ENCODE results near the gene ZFYVE16. TPM values are rescaled to one million over a fixed set of nuclear protein-coding genes. Genes with fewer than 3 reads are reported as not detected.

The ZFYVE16 gene
- total RNA-seq, 4 donors from 2014 or later = 13.3 to 119 (median 64.8) TPM

DNA sequence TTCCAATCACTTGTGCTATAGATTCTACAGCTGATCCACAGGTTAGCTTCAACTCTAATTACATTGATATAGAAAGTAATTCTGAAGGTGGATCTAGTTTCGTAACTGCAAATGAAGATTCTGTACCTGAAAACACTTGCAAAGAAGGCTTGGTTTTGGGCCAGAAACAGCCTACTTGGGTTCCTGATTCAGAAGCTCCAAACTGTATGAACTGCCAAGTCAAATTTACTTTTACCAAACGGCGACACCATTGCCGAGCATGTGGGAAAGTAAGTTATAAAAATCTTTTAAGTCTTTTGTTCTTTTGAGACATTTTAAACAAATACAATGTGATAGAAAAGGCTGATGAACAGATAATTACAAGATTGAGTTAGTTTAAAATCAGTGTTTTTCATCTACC lies 30.9 kb downstream of the ZFYVE16 start:
- Histone ChIP-seq H3K9me3 (no peaks in the 10 kb centered on the region), H3K4me3 (no peak overlapping the region), H3K4me1 (no peaks in the 10 kb centered on the region), H3K27ac (no peak overlapping the region), H3K36me3 (no peaks in the 10 kb centered on the region), H3K27me3 (no peaks in the 10 kb centered on the region)
- intact Hi-C loops (cut with DNase I; ENCODE audit: low total_unique reads) = no loop called here
- DNase-seq = no peak
- TF ChIP-seq CTCF (IDR thresholded peaks at IDR 0.05) = no peak
- TF ChIP-seq POLR2A (IDR thresholded peaks at IDR 0.05) = no peak

DNA sequence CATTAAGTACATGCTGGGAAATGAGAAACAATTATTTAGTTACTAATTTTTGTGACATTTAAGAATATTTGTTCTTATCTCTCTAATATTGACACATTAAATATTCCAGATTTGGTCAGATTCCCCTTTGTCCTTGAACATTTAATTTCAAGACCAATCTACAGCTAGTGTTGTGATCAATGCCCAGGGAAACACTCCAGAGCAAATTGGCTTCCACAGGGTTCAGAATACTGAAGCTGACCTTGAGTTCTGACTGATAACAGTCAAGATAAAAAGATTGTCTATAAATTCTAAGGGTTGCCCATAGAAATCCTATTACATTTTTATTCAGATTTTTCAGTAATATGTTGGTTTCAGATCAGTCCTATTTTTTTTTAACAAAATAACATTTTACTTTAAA lies 31.3 kb downstream of the ZFYVE16 start:
- H3K27ac ChIP-seq = no peak overlapping the region
- no peak overlapping the region for H3K4me3 ChIP-seq
- intact Hi-C loops (cut with DNase I; ENCODE audit: low total_unique reads) = no loop called here
- no peak for TF ChIP-seq CTCF (IDR thresholded peaks at IDR 0.05)
- no peak for TF ChIP-seq POLR2A (IDR thresholded peaks at IDR 0.05)
- no peaks in the 10 kb centered on the region for H3K9me3 ChIP-seq
- no peaks in the 10 kb centered on the region for H3K27me3 ChIP-seq
- no peaks in the 10 kb centered on the region for H3K36me3 ChIP-seq
- DNase-seq = no peak
- no peaks in the 10 kb centered on the region for H3K4me1 ChIP-seq

DNA sequence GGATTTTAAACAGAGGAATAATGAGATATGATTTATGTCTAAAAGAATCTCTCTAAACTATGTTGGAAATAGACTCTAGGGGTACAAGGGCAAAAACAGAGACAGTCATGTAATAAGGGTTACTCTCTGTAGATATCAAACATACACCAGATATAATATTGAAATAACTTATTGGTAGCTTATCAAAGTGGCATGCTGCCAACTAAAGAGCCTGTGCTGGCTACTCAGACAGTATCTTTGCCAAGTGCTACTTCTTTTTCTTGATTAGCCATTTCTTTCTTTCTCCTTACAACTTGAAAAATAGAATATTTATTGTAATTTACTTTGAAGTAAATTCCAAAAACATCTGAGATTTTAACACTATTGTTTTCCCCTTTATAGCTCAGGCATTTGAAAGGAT lies 34.9 kb downstream of the ZFYVE16 start:
- no peaks in the 10 kb centered on the region for H3K36me3 ChIP-seq
- no peak for TF ChIP-seq CTCF (IDR thresholded peaks at IDR 0.05)
- TF ChIP-seq POLR2A (IDR thresholded peaks at IDR 0.05) = no peak

DNA sequence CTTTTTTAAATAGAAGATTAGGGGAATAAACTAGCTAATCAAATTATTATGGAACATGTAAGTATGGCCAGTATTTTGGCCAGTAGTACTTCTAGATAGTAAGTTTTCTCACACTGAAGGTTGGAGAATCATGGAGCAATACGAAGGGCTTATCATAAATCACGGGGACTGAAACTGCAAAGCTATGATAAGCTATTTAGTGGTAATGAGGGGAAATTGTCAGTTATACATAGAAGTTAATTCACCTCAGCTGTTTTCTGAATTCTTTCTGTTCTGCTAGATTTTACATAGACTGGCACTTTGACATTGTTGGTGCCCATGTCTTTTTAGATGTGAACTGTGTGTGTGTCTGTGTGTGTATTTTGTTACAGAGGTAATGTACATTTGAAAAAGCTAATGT lies 45.5 kb downstream of the ZFYVE16 start:
- no peaks in the 10 kb centered on the region for H3K27me3 ChIP-seq
- DNase-seq = no peak
- H3K9me3 ChIP-seq = no peaks in the 10 kb centered on the region
- H3K36me3 ChIP-seq = peaks cover 0 to 2% of the 10 kb centered on the region in 2 donors
- H3K27ac ChIP-seq = no peak overlapping the region
- intact Hi-C loops (cut with DNase I; ENCODE audit: low total_unique reads) = no loop called here
- no peak overlapping the region for H3K4me3 ChIP-seq
- TF ChIP-seq CTCF (IDR thresholded peaks at IDR 0.05) = no peak
- TF ChIP-seq POLR2A (IDR thresholded peaks at IDR 0.05) = no peak
- no peaks in the 10 kb centered on the region for H3K4me1 ChIP-seq

More for the DNA sequence above, 34.9 kb downstream of the ZFYVE16 start:
- DNase-seq = no peak
- Histone ChIP-seq H3K9me3 (no peaks in the 10 kb centered on the region), H3K4me3 (no peak overlapping the region), H3K27ac (no peak overlapping the region), H3K4me1 (no peaks in the 10 kb centered on the region), H3K27me3 (no peaks in the 10 kb centered on the region)
- intact Hi-C loops (cut with DNase I; ENCODE audit: low total_unique reads) = no loop called here

- no peak overlapping the region for H3K27ac ChIP-seq
- no peak for DNase-seq
- H3K36me3 ChIP-seq = no peaks in the 10 kb centered on the region
- no peaks in the 10 kb centered on the region for H3K27me3 ChIP-seq
- H3K9me3 ChIP-seq = peaks cover 0 to 12% of the 10 kb centered on the region in 2 donors
- TF ChIP-seq CTCF (IDR thresholded peaks at IDR 0.05) (no peak), POLR2A (IDR thresholded peaks at IDR 0.05) (no peak)
- H3K4me3 ChIP-seq = no peak overlapping the region
- H3K4me1 ChIP-seq = no peaks in the 10 kb centered on the region
- intact Hi-C loops (cut with DNase I; ENCODE audit: low total_unique reads) = no loop called here
Observed at GRCh38 chr5:80463269-80463668, 55.4 kb downstream of the ZFYVE16 start.

Measured in uterus (tissue), 4 donors.